Stimulated activated naive CD8-positive, alpha-beta T cell treated with anti-CD3 and anti-CD28 coated beads, Interleukin-15, Interleukin-2, amounts not matched to agents 100 U/mL and 50 U/mL, for 24 hours (primary cell): ENCODE data around the gene THAP2.
"Not testable (repeated sequence)": the region's sequence is repeated elsewhere in the genome, so short reads cannot be mapped to it uniquely, and the experiment has no call there.

Source experiments
- ATAC-seq: fragments of 150-1000 bp; cut with Tn5 transposase; one replicate; pipeline ENCODE4 v1.10.0; 2021
- DNase-seq: peaks from one replicate; pipeline ENCODE4 v3.0.0; 2021

THAP2 gene

GRCh38 chr12:71662849-71663560, 1.1 kb upstream of the THAP2 start:
- peak; percentile 74 for DNase-seq
- ATAC-seq, result peak; percentile 70

- ATAC-seq (no peak), DNase-seq (no peak)
Measured at GRCh38 chr12:71664411-71665089, 449 bp downstream of the THAP2 start.

- no peak for DNase-seq
- ATAC-seq, result no peak
Measured at GRCh38 chr12:71665090-71665463, 976 bp downstream of the THAP2 start.

DNA sequence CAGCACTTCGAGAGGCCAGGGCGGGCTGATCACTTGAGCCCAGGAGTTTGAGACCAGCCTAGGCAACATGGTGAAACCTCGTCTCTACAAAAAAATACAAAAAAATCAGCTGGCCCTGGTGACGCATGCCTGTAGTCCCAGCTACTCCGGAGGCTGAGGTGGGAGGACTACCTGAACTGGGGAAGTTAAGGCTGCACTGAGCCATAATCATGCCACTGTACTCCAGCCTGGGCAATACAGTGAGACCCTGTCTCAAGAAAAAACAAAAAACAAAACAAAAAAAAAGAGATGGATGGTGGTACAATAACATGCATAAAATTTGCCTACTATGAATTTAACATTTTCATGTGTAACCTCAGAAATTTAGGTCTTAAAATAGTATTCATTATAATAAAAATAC, 2.2 kb downstream of the THAP2 start:
- ATAC-seq, result no peak
- no peak for DNase-seq

- no peak for ATAC-seq
Measured at GRCh38 chr12:71671311-71671710, 7.2 kb downstream of the THAP2 start.

DNA sequence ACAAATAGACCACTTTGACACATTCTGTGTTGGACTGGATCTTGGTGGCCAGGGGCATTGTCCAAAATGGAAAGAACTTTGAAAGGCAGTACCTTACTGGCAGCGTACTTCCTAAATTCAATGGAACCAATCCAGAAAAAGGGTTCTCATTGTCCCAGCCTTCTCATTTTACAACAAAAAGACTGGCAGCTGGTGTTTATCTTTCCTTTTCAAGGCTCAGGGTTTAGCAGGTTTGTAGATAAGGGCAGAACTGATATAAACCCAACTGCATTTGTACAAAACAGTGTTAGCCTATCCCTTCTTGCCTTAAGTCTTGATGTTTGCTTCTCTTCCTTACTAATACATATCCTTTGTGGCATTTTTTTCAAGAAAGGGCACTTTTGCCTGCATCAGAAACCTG, 7.7 kb downstream of the THAP2 start:
- no peak for ATAC-seq
- no peak for DNase-seq

More at GRCh38 chr12:71671311-71671710, 7.2 kb downstream of the THAP2 start:
- DNase-seq, result no peak

DNA sequence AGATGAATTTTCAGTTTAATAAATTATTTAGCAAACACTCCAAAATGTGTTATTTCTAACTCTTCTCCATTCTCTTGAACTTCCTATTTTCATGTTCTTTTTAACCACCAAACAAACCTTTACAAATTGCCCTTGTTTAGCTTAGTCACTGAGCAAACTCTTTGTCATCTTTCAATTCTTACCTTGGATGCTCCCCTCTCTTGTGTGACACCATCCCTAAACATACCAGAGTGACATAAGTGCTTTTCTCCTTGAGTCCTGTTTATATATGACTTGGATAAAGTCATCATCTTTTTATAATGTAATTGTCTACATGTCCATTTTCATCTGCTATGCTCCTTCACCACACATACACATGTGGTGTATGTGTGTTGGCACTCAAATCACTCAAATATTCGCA, 18.4 kb downstream of the THAP2 start:
- ATAC-seq, result no peak

GRCh38 chr12:71683633-71684032, 19.5 kb downstream of the THAP2 start:
- ATAC-seq, result no peak
- DNase-seq, result no peak

More for the DNA sequence above, 18.4 kb downstream of the THAP2 start:
- no peak for DNase-seq

DNA sequence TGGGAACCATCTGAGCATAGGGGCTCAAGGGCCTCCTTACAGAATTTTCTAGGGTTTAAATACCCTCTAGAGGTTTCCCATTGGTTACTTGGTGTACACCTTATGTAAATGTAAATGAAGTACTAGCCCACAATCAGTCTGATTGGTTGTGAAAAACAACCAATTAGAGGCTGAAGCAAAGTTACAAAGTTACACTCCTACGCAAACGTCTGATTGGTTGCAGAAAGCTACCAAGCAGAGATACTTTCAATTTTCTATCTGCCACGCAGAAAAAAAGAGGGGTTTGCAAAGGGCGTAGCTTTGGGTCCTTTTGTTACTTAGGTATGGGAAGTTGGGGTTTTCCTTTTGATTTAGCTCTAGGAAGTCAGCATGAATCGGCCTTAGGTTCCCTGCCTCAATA, 20.0 kb downstream of the THAP2 start:
- ATAC-seq, result no peak

DNA sequence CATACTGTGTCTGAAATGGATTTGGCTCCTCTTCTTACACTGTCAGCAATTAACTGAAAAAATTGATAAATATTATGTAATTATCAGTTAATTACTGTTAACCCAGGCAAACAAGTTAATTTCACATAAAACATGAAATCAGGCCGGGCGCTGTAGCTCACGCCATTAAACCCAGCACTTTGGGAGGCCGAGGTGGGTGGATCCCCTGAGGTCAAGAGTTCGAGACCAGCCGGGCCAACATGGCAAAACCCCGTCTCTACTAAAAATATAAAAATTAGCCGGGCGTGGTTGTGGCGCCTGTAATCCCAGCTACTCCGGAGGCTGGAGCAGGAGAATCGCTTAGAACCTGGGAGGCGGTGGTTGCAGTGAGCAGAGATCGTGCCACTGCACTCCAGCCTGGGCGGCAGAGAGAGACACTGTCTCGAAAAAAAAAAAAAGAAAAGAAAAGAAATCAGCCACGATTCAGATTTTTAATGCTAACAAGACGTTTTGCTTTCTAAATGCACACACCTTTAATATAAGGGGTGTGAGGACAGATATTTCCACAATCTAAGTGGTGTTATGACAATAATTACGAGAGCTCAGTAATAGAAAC, 21.3 kb downstream of the THAP2 start:
- ATAC-seq, result no peak
- DNase-seq, result no peak

More for the DNA sequence above, 20.0 kb downstream of the THAP2 start:
- DNase-seq, result no peak

GRCh38 chr12:71685914-71686657, 22.0 kb downstream of the THAP2 start, which contains the start of gene TMEM19:
Gene TMEM19 (plus strand): TSS chr12:71686082. CDS start chr12:71686681, 599 bp downstream.
- ATAC-seq, result peak; percentile 94
- DNase-seq, result peak; percentile 85

DNA sequence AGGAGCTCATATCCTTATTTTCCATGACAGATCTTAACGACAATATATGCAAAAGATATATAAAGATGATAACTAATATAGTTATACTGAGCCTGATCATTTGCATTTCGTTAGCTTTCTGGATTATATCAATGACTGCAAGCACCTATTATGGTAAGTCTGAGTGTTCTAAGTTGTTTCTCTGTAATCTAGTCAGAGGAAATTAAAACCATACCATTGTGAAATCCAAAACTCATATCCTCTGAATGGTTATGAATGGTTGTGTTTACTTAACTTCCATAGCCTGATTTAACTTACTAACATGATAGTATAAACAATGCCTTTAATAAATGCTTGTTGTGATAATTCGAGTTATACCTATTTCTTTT, 22.5 kb downstream of the THAP2 start:
- DNase-seq, result no peak
- no peak for ATAC-seq

- not testable (repeated sequence) for ATAC-seq, DNase-seq
Measured at GRCh38 chr12:71687172-71687571, 23.1 kb downstream of the THAP2 start.

GRCh38 chr12:71688961-71689570, 25.0 kb downstream of the THAP2 start:
- ATAC-seq, result no peak
- no peak for DNase-seq

GRCh38 chr12:71691504-71692129, 27.5 kb downstream of the THAP2 start:
- DNase-seq, result no peak
- no peak for ATAC-seq

DNA sequence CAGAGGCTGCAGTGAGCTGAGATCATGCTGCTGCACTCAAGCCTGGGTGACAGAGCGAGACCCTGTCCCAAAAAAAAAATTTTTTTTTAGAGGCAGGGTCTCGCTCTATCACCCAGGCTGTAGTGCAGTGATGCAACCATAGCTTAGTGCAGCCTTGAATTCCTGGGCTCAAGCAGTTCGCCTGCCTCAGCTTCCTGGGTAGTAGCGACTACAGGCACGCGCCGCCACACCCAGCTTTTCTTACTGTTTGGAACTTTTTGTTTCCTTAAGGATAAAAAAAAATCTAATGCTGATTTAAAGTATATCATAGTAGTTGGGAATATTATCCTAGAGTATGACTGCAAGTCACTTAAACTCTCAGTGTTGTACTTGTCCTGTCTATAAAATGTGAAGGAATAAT, 29.0 kb downstream of the THAP2 start:
- ATAC-seq, result no peak
- no peak for DNase-seq

DNA sequence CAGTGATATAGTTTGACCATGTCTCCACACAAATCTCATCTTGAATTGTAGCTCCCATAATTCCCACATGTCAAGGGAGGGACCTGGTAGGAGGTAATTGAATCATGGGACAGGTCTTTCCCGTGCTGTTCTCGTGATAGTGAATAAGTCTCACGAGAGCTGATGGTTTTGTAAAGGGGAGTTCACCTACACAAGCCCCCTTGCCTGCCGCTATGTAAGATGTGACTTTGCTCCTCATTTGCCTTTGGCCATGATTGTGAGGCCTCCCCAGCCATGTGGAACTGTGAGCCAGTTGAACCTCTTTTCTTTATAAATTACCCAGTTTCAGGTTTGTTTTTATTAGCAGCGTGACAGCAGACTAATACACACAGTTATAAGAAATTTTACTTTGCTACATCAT, 29.6 kb downstream of the THAP2 start:
- not testable (repeated sequence) for ATAC-seq

DNA sequence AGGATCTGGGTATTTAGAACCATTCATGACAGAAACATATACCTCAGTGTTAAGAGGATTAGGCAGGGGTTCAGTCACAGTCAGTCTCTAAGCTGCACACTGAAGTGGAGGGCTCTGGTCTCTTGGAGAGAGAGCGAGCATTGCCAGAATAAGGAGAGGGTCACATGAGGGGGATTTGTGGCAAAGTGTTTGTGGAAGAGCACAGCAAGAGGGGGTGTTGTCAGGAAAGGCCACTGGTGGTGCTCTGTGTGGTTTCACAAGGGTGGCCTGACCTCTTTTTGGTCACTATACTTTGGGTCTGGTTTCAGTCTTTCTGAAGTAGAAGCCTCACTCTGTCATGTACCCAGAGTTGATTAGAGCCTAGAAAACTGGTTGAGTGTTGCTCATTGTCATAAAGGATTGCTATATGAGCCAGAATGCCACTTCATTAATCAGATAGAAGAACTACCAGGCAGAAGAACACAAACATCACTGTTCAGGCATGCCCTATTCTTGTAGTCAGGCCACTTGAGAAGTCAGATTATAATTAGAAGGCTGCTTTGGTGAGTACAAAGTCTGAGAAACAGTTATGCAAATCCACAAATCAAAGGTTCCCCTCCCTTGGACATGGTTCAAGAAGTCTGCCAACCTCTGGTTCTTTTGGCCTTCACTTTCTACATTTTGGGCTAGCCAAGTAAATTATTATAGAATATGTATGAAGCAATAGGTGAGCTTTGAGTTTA, 30.2 kb downstream of the THAP2 start:
- no peak for DNase-seq

More for the DNA sequence above, 29.6 kb downstream of the THAP2 start:
- not testable (repeated sequence) for DNase-seq

GRCh38 chr12:71695782-71696181, 31.7 kb downstream of the THAP2 start:
- DNase-seq, result no peak
- ATAC-seq, result no peak

More for the DNA sequence above, 30.2 kb downstream of the THAP2 start:
- ATAC-seq, result peak; percentile 32

DNA sequence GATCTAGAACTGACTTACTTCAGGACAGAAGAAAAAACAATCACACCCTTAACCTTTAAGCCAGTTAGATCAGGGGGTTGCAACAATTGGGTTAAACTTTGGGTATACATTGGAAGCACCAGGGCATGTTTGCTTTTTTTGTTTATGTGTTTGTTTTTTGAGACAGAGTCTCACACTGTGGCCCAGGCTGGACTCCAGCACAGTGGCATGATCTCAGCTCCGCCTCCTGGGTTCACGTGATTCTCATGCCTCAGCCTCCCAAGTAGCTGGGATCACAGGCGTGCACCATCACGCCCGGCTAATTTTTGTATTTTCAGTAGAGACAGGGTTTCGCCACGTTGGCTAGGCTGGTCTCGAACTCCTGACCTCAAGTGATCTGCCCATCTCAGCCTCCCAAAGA, 38.1 kb downstream of the THAP2 start:
- not testable (repeated sequence) for ATAC-seq, DNase-seq

GRCh38 chr12:71702590-71702989, 38.5 kb downstream of the THAP2 start:
- ATAC-seq, result no peak
- DNase-seq, result no peak
